GM20000 (cell line): ENCODE data around the gene POLR3G.

Experiments
- DNase-seq: peaks from one replicate; pipeline ENCODE4 v3.0.0; 2012; ENCODE audit warnings: low spot score
- TF ChIP-seq, protein P1 (sequence below): IDR thresholded peaks from 2 replicates; pipeline ENCODE4 v1.5.1; 2012; ENCODE audit warnings: mild to moderate bottlenecking, control low read depth; ENCODE audit errors: extremely low read depth, missing control alignments

POLR3G gene

DNA sequence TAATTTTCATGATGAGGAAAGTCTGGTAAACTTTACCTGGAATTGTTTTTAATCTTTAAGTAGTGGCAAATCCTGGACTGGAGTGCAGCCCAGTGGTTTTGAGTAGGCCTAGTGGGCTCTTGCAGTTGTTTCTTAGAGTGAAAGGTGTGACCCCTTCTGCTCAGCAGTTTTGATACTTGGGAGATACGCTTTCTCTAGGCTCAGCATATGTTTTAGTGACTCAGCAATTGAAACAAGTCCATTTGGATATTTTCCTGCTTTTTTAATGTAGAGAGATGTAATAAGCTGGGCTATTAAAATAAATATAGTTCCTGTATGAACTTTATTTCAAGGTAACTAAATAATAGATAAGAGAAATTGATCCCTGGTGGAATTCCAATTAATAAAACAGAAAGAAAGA is 6.0 kb downstream of the POLR3G start:
- DNase-seq, result no peak
- TF ChIP-seq, protein P1, sequence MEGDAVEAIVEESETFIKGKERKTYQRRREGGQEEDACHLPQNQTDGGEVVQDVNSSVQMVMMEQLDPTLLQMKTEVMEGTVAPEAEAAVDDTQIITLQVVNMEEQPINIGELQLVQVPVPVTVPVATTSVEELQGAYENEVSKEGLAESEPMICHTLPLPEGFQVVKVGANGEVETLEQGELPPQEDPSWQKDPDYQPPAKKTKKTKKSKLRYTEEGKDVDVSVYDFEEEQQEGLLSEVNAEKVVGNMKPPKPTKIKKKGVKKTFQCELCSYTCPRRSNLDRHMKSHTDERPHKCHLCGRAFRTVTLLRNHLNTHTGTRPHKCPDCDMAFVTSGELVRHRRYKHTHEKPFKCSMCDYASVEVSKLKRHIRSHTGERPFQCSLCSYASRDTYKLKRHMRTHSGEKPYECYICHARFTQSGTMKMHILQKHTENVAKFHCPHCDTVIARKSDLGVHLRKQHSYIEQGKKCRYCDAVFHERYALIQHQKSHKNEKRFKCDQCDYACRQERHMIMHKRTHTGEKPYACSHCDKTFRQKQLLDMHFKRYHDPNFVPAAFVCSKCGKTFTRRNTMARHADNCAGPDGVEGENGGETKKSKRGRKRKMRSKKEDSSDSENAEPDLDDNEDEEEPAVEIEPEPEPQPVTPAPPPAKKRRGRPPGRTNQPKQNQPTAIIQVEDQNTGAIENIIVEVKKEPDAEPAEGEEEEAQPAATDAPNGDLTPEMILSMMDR, result no peak

DNA sequence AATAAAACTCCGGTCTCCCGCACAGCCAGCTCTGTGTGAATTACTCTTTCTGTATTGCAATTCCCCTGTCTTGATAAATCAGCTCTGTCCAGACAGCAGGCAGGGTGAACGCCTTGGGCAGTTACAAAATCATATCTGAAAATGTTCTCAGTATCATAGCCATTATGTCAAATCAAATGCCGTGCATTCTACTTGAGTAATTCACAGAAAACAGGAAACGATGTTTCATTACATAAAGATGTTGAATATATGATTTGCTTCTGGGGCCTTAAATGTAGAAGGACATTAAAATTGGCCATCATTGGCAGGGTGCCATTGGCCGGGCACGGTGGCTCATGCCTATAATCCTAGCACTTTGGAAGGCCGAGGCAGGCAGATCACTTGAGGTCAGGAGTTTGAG is 8.5 kb downstream of the POLR3G start:
- DNase-seq, result no peak
- TF ChIP-seq, protein P1, result no peak

DNA sequence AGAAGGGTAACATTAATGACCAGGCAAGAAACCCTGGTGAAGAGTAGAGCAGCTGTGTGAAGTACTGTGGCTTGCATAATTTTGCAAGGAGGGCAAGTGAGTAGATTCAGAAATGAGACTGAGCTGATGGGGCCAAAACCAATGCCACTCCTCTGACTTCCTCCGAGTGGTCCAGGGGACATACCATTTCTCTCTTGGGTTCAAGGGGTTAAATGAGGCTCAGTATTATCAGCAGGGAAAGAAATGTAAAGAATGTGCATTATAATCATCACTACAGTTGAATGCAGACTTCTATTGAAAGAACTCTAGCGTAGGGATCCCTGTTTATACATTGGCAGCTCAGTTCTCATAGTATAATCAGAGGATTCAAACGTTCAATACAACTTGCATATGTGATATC is 9.9 kb downstream of the POLR3G start:
- TF ChIP-seq, protein P1, result no peak
- DNase-seq, result no peak

DNA sequence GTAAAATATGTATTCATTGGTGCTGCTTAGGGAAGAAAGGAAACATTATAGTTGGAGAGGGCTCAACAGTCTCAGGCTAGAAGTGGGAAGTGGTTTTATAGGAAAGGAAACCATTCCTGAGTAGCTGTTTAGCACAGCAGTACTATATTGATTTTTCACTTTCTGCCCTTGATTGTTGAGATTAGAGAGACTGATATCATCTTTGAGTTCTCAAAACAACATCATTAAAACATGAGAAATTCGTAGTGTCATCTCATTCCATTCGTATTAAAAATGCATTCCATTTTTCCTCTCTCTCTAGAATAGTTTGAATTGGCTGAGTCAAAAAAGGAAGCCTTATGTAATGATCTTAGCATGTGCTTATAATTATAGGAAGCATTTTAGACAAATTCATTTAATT is 14.1 kb downstream of the POLR3G start:
- DNase-seq, result no peak
- TF ChIP-seq, protein P1, result no peak

GRCh38 chr5:90494043-90494442 is 19.4 kb downstream of the POLR3G start:
- TF ChIP-seq, protein P1, result no peak
- no peak for DNase-seq

GRCh38 chr5:90495146-90495545 is 20.5 kb downstream of the POLR3G start:
- TF ChIP-seq, protein P1, result no peak
- no peak for DNase-seq

DNA sequence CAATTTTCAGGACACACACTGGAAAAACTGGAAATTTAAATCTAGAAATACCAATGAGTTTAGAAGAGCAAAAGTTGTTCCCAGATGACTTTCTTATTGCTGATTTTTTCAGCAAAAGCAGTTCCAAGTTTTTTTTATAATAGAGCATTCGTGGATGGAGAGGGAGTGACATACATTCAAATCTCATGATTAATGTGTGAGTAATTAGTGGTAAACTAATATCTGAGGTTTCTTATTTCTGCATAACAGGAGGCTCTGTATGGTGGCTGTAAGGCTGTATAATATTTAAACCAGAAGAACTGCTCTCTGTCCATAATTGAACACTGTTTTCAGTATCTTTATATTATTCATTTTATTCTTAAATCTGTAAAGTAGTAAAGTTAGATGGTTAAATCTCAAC is 28.9 kb downstream of the POLR3G start:
- DNase-seq, result no peak
- TF ChIP-seq, protein P1, result no peak
